VCaP (cell line): ENCODE results near the gene ABCG5.

Experiments
- H3K27ac ChIP-seq: fragments of 450-650 bp; 2 replicates; pipeline ENCODE4 v1.5.1; 2017
- CTCF ChIP-seq: fragments of 450-650 bp; conservative IDR thresholded peaks from 2 replicates; pipeline ENCODE4 v1.5.1; 2017; ENCODE audit warnings: mild to moderate bottlenecking, moderate library complexity

Gene ABCG5

GRCh38 chr2:43852196-43852730 lies 13.6 kb upstream of the ABCG5 start:
- no peak for TF ChIP-seq CTCF
- no peak overlapping the region for H3K27ac ChIP-seq

- TF ChIP-seq CTCF, result no peak
- H3K27ac ChIP-seq, result no peak overlapping the region
These were observed 12.7 kb upstream of the ABCG5 start for GRCh38 chr2:43851011-43851980.

GRCh38 chr2:43848214-43848613 lies 9.6 kb upstream of the ABCG5 start:
- no peak for TF ChIP-seq CTCF
- no peak overlapping the region for H3K27ac ChIP-seq

- no peak overlapping the region for H3K27ac ChIP-seq
- TF ChIP-seq CTCF, result no peak
These were observed 7.6 kb upstream of the ABCG5 start for GRCh38 chr2:43846140-43846793.

GRCh38 chr2:43845181-43845580 lies 6.5 kb upstream of the ABCG5 start:
- no peak for TF ChIP-seq CTCF
- H3K27ac ChIP-seq, result no peak overlapping the region

- H3K27ac ChIP-seq, result no peak overlapping the region
These were observed 4.2 kb upstream of the ABCG5 start for GRCh38 chr2:43842866-43843226.

More at GRCh38 chr2:43842866-43843226, 4.2 kb upstream of the ABCG5 start:
- no peak for TF ChIP-seq CTCF
